Stimulated activated CD8-positive, alpha-beta memory T cell treated with anti-CD3 and anti-CD28 coated beads, Interleukin-12 subunit alpha, Interleukin-12 subunit beta, amount 100 ng/mL, for 24 hours (primary cell): ENCODE measurements around the gene FKBP1B.
"Not testable (repeated sequence)": the region's sequence is repeated elsewhere in the genome, so short reads cannot be mapped to it uniquely, and the experiment has no call there.

Experiments
- DNase-seq: peaks from one replicate; pipeline ENCODE4 v3.0.0-alpha.2; 2020; ENCODE audit errors: extremely low read depth

The FKBP1B gene

DNA sequence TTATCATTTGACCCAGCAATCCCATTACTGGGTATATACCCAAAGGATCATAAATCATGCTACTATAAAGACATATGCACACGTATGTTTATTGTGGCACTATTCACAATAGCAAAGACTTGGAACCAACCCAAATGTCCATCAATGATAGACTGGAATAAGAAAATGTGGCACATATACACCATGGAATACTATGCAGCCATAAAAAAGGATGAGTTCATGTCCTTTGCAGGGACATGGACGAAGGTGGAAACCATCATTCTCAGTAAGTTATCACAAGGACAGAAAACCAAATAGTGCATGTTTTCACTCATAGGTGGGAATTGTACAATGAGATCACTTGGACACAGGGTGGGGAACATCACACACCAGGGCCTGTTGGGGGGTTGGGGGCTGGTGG, 51.2 kb downstream of the FKBP1B start:
- not testable (repeated sequence) for DNase-seq

DNA sequence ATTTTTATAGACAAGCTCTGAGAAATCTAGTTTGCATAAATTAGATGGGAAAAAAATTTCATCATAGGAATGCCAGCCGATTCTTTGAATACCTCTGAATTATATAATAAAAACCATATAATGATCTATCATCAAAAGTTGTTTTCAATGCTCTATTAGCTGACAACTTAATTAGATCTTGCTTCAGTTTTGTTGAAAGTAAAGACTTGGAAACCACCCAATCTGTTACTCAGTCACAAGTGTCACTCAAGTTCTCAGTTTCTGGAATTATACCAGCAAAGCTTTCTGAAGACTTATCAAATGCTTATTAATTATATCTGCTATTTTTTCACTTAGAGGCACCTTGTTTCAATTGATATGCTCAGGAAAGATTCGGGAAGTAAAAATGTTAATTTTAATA, 52.5 kb downstream of the FKBP1B start:
- no peak for DNase-seq

DNA sequence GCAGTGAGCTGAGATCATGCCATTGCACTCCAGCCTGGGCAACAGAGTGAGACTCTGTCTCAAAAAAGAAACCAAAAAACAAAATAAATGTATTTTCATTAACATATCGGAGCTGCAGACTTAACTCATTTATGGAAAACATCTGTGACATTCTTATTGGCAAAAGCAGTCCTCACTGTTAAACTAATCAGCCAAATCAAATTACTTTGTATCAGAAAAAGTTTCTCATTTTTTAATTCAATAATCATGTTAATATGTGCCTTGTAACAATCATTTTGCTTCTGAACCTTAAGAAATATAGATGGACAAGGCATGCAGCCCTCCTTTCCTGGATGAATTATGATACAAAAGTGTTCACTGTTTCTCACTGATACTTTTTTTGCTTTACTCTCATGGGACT, 53.1 kb downstream of the FKBP1B start:
- DNase-seq = no peak

DNA sequence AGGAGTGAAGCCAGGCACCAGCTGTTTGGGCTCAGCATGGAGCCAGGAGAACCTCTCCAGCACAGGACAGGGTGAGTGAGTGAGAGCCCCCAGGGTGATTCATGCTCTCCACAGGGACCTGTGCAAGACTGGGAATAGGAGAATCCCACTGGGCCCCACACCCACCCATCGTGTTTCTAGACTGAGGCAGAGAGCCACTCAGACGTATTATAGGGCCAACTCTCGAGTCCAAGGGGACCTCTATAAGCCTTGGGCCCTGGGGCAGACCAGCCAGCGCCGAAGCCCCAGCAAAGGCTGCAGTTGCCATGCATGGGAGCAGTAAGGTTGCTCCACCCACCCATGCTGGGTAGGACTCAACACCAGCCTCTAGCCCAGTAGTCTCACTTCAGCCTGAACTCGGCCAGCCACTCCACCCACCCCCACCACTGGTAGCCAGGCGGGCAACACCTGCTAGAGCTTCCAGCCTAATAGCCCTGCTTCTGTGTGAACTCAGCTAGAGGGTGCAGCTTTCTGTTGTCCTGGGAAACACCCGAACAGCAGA, 54.6 kb downstream of the FKBP1B start:
- no peak for DNase-seq

DNA sequence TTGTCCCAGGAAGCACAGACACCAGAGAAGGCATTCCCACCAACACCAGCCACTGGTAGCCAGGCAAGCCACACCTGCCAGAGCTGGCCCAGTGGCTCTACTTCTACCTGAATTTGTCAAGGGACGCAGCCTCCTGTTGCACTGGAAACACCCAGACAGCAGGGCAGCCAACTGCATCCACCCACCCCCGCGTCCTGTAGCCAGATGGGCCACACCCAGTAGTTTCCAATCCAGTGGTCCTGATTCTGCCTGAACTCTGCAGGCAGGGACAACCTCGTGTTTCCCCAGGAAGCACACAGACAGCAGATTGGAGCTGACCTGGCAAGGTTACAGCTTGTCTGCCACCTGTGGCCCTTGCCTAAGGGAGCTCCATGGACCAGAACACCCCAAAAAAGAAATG, 55.4 kb downstream of the FKBP1B start:
- no peak for DNase-seq

DNA sequence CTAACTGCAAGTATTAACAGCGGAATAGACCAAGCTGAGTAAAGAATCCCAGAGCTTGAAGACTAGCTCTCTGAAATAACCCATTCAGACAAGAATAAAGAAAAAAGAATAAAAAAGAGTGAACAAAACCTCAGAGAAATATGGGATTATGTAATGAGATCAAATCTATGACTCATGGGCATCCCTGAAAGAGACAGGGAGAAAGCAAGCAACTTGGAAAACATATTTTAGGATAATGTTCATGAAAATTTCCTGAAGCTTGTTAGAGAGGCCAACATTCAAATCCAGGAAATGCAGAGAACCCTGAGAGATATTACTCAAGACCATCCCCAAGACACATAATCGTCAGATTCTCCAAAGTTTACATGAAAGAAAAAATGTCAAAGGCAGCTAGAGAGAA, 56.3 kb downstream of the FKBP1B start:
- no peak for DNase-seq

DNA sequence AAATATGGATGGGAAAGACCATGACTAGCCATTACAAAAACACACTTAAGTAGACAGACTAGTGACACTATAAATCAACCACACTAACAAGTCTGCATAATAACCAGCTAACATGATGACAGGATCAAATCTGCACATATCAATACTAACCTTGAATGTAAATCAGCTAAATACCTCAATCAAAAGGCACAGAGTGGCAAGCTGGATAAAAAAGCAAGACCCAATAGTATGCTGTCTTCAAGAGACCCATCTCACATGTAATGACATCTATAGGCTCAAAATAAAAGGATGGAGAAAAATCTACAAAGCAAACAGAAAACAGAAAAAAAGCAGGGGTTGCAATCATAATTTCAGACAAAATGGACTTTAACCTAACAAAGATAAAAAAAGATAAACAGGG, 57.2 kb downstream of the FKBP1B start:
- no peak for DNase-seq

DNA sequence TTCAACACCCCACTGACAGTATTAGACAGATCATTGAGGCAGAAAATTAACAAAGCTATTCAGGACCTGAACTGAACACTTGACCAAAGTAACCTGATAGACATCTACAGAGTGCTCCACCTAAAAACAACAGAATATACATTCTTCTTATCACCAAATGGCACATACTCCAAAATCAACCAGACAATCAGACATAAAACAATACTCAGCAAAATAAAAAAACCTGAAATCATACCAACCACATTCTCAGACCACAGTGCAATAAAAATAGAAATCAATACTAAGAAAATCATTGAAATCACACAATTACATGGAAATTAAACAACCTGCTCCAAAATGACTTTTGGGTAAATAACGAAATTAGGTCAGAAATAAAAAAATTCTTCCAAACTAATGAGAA, 57.8 kb downstream of the FKBP1B start:
- no peak for DNase-seq

DNA sequence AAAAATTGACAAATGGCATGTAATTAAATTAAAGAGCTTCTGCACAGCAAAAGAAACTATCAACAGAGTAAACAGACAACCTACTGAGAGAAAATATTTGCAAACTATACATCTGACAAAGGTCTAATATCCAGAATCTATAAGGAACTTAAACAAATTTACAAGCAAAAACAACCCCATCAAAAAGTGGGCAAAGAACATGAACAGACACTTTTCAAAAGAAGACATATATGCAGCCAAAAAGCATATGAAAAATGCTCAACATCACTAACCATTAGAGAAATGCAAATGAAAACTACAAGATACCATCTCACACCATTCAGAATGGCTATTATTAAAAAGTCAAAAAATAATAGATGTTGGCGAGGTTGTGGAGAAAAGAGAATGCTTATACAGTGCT, 59.9 kb downstream of the FKBP1B start:
- not testable (repeated sequence) for DNase-seq

DNA sequence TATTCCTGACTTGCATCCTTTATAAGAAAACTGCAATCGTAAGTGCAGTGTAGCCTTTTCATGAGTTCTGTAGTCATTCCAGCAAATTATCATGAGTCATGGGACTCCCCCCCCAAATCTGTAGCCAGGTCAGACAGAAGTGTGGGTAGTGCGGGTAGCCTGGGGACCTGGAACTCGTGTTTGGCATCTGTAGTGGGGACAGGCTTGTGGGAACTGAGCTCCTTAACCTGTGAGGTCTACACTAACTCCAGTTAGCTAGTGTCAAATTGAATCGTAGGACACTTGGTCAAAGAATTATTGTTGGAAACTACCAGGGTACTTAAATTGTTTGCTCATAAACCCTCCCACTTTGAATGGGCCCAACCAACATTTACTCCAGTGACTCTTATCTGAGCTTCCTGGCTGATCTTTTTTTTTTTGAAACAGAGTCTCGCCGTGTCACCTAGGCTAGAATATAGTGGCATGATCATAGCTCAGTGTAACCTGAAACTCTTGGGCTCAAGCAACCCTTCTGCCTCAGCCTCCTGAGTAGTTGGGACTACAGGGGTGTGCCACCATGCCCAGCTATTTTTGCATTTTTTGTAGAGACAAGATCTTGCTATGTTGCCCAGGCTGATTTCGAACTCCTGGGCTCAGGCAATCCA, 61.2 kb downstream of the FKBP1B start:
- no peak for DNase-seq

DNA sequence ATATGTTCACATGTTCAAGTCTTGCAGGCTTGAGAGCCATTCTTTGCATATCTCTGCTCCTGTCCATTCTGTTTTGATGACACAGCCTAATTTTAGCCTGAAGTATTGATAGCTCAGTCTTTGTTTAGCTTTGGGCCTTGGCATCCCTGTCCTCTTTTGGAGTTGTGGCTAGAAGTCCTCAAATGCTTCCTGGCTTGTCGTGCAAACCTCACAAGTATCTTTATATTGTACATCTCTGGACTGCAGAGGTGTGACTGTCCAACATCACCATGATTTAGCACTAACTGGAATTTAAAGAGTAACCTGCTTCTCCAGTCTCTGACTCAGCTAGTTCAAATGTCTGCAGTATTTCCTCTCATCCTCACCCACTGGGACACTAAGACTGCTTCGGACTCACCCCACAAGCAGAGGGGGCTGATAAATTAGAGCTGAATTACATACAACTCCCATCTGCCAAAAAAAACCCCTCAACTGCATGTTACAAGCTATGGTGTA, 61.9 kb downstream of the FKBP1B start:
- no peak for DNase-seq
